Stomach (tissue), 4 donors: Measurements from ENCODE around the gene RNASE3.

ENCODE experiments used
- CTCF ChIP-seq, 7 experiments: fragments of 450-650 bp in 4 of 7; fragments of 200-600 bp in 3 of 7; sonication (generic) in 3 of 7; IDR thresholded peaks; one replicate each; pipeline ENCODE4 v1.5.1; 2016 to 2019; ENCODE audit warnings: antibody characterized with exemption in 7 of 7, control low read depth in 2 of 7, mild to moderate bottlenecking in 1 of 7
- EP300 ChIP-seq: sonication (generic); formaldehyde crosslinking; IDR thresholded peaks from one replicate; pipeline ENCODE4 v1.6.1; 2017; ENCODE audit warnings: antibody characterized with exemption
- POLR2A ChIP-seq, 4 donors: fragments of 450-650 bp; IDR thresholded peaks; one replicate each; pipeline ENCODE4 v1.6.1; 2016; ENCODE audit warnings: antibody characterized with exemption in 4 of 4, control low read depth in 2 of 4, mild to moderate bottlenecking in 1 of 4, moderate library complexity in 1 of 4
- POLR2AphosphoS5 ChIP-seq, 3 donors: sonication (generic); formaldehyde crosslinking; IDR thresholded peaks; one replicate each; pipeline ENCODE4 v1.6.1; 2016; ENCODE audit warnings: antibody characterized with exemption in 3 of 3

DNA sequence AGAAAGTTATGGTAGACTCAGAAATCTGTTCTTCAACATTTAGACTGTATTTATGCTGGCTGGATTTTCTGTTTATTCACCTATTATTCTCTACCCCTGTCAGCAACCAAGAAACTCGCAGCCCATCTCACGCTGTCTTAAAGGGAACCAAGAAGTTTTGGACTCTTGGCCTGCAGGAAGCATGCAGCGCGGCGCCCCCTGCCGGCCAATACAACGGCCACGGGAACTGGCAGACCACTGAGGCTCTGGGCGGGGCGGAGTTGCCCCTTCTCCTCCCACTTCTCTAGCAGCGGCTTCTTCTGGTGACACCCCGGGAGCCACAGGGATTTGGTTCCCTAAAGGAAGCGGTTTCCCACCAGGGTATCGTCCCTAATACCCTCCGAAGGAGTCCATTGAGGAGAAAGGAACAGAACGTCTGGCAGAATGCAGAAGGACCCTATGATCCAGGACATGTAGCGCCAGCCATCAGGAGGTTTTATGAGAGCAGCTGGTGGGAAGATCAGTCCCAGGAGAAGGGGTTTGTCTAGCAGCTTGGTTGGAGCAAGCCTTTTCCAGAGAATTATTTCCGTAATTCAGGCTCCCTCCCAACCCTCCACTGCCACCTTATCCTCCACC is 43.1 kb downstream of the RNASE3 start:
- TF ChIP-seq CTCF (IDR thresholded peaks at IDR 0.05) (peak in 2 of 7 experiments; percentile 15 to 45), POLR2A (IDR thresholded peaks at IDR 0.05) (no peak), EP300 (no peak), POLR2AphosphoS5 (IDR thresholded peaks at IDR 0.05) (no peak)
